Activated naive CD8-positive, alpha-beta T cell (primary cell): ENCODE results near the gene TMEM238.

Experiments used
- H3K27ac Mint-ChIP-seq: one replicate; pipeline ENCODE4 v1.8.0; 2021; ENCODE audit warnings: mixed read lengths
- H3K27me3 Mint-ChIP-seq: one replicate; pipeline ENCODE4 v1.8.0; 2021; ENCODE audit warnings: mixed read lengths
- H3K36me3 Mint-ChIP-seq: one replicate; pipeline ENCODE4 v1.8.0; 2021; ENCODE audit warnings: mixed read lengths
- H3K4me1 Mint-ChIP-seq: one replicate; pipeline ENCODE4 v1.8.0; 2021; ENCODE audit warnings: low read depth, mixed read lengths
- H3K4me3 Mint-ChIP-seq: one replicate; pipeline ENCODE4 v1.8.0; 2021; ENCODE audit warnings: mild to moderate bottlenecking, mixed read lengths
- H3K9me3 Mint-ChIP-seq: one replicate; pipeline ENCODE4 v1.8.0; 2021; ENCODE audit warnings: low read depth, mixed read lengths

TMEM238 gene

GRCh38 chr19:55360902-55361301 is 23.2 kb downstream of the TMEM238 start:
- peaks cover 7% of the 10 kb centered on the region for H3K27me3 Mint-ChIP-seq
- no peaks in the 10 kb centered on the region for H3K4me1 Mint-ChIP-seq
- H3K27ac Mint-ChIP-seq: no peak overlapping the region
- H3K36me3 Mint-ChIP-seq: no peaks in the 10 kb centered on the region
- no peaks in the 10 kb centered on the region for H3K9me3 Mint-ChIP-seq
- H3K4me3 Mint-ChIP-seq: no peak overlapping the region

DNA sequence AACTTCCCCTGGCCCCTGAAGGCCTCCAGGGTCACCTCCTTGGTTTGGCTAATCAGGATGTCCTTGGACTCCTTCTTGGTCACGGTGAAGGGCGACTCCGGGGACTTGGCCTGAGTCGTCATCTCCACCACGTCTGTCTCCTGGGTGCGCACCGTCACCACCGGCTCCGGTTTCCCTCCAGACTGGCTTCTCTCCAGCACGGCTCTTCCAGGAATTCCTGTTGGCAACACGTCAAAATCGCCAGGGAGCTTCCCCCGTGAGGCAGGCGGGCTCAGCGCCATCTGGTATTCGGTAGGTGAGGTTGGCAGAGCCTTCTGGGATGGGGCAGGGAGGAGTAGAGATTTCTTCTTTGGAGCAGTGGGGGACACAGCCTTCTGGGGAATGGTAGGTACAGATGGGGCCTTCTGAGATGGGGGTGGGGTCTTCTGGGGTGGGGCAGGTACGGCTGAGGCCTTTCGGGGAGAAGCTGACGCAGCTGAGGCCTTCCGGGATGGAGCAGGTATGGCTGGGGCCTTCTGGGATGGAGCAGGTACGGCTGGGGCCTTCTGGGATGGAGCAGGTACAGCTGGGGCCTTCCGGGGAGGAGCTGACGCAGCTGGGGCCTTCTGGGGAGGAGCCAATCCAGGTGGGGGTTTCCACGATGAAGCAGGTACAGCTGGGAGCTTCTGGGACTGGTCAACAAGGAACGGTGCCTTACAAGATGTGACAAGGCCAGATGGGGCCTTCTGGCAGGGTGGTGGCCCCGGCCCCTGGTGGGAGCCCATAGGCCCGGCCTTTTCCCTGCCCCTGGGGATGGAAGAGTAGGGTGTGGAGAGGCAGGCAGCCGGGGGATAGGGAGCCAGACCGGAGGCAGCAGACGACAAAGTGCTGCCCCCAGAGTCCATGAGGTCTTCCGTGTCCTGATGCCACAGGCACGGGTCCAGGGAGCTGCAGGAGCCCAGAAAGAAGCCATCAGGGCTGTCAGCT is 24.9 kb downstream of the TMEM238 start:
- no peak overlapping the region for H3K27ac Mint-ChIP-seq
- H3K4me1 Mint-ChIP-seq: peaks cover 3% of the 10 kb centered on the region
- H3K4me3 Mint-ChIP-seq: no peak overlapping the region
- no peaks in the 10 kb centered on the region for H3K9me3 Mint-ChIP-seq
- H3K27me3 Mint-ChIP-seq: peaks cover 8% of the 10 kb centered on the region
- H3K36me3 Mint-ChIP-seq: no peaks in the 10 kb centered on the region

- Mint-ChIP-seq H3K27me3 (peaks cover 8% of the 10 kb centered on the region), H3K36me3 (no peaks in the 10 kb centered on the region), H3K27ac (no peak overlapping the region), H3K9me3 (no peaks in the 10 kb centered on the region), H3K4me1 (peaks cover 3% of the 10 kb centered on the region), H3K4me3 (no peak overlapping the region)
Observed at GRCh38 chr19:55358493-55358892, 25.6 kb downstream of the TMEM238 start.

DNA sequence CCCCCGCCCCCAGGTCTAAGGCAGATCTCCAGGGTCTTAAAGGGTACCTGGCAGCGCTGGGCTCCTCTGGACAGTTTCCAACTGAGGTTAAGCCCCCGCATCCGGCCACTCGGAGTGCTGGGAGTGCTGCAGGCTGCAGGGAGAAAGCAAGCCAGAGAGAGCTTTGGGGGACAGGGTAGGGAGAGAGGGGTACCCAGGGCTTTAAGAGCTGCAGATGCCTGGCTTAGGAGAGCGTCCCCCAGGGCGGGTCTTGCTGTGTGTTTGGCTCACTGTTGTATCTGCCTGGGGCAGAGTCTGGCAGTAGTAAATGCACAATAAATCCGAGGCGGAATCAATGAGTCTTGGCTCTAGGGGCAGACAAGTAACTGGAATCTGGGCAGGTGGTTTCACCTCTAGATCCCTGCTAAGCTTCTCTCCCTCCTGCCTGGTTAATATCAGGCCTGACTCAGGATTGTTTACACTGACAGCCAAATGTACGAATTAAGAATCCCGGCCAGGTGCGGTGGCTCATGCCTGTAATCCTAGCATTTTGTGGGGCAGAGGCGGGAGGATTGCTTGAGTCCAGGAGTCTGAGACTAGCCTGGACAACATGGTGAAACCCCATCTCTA is 28.8 kb downstream of the TMEM238 start:
- Mint-ChIP-seq H3K27me3 (peaks cover 16% of the 10 kb centered on the region), H3K27ac (no peak overlapping the region), H3K9me3 (no peaks in the 10 kb centered on the region), H3K36me3 (no peaks in the 10 kb centered on the region), H3K4me1 (peaks cover 16% of the 10 kb centered on the region), H3K4me3 (peak overlapping the region; percentile 52)

GRCh38 chr19:55354698-55355212 is 29.3 kb downstream of the TMEM238 start, which contains the start of gene COX6B2:
Gene COX6B2 (minus strand): TSS chr19:55354719. CDS start chr19:55354521, 198 bp downstream.
- no peak within 1 kb of the TSS for H3K27ac Mint-ChIP-seq
- H3K36me3 Mint-ChIP-seq: no peaks in the 10 kb centered on the region
- peaks cover 16% of the 10 kb centered on the region for H3K4me1 Mint-ChIP-seq
- H3K9me3 Mint-ChIP-seq: no peaks in the 10 kb centered on the region
- H3K27me3 Mint-ChIP-seq: peaks cover 16% of the 10 kb centered on the region
- H3K4me3 Mint-ChIP-seq: peak within 1 kb of the TSS; percentile 70

DNA sequence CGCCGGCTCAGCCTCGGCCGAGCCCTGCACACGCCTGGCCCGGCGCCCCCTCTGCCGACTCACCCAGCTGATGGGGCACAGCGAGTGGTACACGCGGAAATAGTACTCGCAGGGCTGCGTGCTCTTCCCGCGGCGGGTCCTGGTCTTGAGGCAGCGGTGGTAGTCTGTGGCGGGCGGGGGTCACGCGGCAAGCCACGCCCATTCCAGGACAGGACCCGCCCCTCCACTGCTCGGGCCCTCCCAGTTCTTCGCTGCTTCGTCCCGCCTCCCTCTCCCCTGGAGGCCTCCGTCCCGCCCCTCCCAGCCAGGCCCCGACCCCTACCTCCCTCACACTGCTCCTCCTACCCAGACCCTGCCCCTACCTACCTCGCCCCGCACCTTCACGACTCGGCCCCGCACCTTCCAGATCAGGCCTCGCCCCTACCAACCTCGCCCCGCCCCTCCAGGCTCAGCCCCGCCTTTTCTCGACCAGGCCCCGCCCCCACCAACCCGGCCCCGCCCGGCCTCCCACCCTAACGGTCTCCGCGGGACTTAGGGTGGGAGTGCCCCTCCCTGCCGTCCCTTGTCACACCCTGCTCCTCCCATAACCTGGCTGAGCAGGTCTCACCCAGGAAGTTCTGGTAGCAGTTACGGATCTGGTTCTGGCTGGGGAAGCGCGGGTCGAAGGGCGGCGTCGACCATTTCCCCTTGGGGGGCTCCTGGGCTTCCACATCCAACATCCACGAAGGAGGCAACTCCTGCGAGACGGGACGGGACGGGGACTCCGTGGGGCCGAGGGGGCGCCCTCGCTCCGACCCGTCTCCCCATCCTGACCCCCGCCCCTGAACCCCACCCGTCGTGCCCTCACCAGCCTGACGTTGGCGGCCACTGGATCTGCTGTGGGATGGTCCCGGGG is 30.0 kb downstream of the TMEM238 start:
- H3K27ac Mint-ChIP-seq: no peak overlapping the region
- H3K4me3 Mint-ChIP-seq: peak overlapping the region; percentile 70
- peaks cover 16% of the 10 kb centered on the region for H3K27me3 Mint-ChIP-seq
- H3K36me3 Mint-ChIP-seq: no peaks in the 10 kb centered on the region
- H3K4me1 Mint-ChIP-seq: peaks cover 16% of the 10 kb centered on the region
- no peaks in the 10 kb centered on the region for H3K9me3 Mint-ChIP-seq

DNA sequence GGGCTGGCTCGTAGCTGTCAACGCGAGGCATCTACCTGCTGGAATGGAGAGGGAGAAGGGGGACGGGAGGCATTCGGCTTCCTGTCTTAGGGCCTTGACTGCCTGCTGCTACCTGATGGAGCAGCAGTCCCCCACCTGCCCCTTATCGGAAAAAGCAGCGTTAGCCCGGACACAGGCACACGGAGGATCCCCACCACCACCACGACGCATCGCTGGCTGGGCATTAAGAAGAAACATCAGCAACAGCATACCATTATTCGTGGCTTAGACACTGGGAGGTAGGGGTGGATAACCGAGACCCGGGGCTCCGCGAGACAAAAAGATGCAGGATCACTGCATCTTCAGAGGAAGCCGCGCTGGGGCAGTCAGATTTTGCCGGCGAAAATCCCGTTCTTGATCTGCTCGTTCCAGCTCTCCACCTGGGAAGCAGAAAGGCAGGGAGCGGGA is 30.7 kb downstream of the TMEM238 start:
- H3K27ac Mint-ChIP-seq: no peak overlapping the region
- peaks cover 16% of the 10 kb centered on the region for H3K4me1 Mint-ChIP-seq
- H3K27me3 Mint-ChIP-seq: peaks cover 16% of the 10 kb centered on the region
- H3K9me3 Mint-ChIP-seq: no peaks in the 10 kb centered on the region
- H3K4me3 Mint-ChIP-seq: peak overlapping the region; percentile 70
- H3K36me3 Mint-ChIP-seq: no peaks in the 10 kb centered on the region

DNA sequence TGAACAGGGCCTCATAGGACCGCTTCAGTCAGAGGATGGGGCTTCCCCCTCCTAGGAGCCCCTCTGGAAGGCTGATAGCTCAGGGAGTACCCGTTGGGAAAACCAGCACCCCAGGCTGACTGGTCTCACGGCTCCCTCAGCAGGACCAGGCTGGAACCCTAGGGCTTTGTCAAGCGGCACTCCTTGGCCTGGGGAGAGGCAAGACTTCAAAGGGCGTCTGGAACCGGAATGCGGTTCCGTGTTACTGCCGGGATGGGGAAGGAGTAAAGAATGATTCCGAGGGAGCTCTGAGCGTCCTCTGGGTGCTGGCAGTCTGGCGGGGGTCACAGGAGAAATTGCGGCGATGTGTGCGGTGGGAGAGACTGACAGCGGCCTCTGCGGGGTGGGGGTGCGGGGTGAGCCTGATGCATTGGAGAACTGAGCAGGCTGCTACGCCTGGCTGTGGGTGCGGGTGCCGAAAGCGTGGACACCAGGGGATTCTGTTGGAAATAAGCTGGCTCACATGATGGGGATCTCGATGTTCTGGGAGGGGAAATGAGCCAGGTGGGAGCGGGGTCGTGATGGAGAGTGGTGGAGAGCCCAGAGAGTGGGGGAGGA is 31.4 kb downstream of the TMEM238 start:
- peaks cover 16% of the 10 kb centered on the region for H3K4me1 Mint-ChIP-seq
- no peak overlapping the region for H3K27ac Mint-ChIP-seq
- no peaks in the 10 kb centered on the region for H3K9me3 Mint-ChIP-seq
- peak overlapping the region; percentile 62 for H3K4me3 Mint-ChIP-seq
- H3K36me3 Mint-ChIP-seq: no peaks in the 10 kb centered on the region
- peaks cover 16% of the 10 kb centered on the region for H3K27me3 Mint-ChIP-seq

DNA sequence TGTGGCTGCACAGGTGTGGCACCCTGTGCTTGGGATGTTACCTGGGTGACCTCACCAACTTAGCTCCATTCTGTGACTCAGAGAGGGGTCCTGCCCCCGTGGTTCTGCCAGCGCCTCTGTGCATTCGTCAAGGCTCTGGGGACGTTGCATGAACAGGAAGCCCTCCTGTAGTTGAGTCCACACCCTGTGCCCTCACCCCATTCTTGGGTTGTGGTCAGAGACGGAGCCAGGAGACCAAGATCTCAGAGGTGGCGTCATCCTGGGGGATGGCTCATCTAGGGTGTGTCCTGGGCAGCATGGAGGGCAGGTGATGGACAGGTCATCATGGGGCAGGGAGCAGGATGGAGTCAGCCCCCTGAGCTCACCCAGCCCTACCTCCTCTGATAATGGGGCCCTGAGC is 32.1 kb downstream of the TMEM238 start:
- H3K4me3 Mint-ChIP-seq: no peak overlapping the region
- H3K27ac Mint-ChIP-seq: no peak overlapping the region
- no peaks in the 10 kb centered on the region for H3K36me3 Mint-ChIP-seq
- H3K27me3 Mint-ChIP-seq: peaks cover 11% of the 10 kb centered on the region
- H3K9me3 Mint-ChIP-seq: no peaks in the 10 kb centered on the region
- peaks cover 16% of the 10 kb centered on the region for H3K4me1 Mint-ChIP-seq

GRCh38 chr19:55350620-55351315 is 33.3 kb downstream of the TMEM238 start:
- Mint-ChIP-seq H3K27me3 (peaks cover 9% of the 10 kb centered on the region), H3K27ac (no peak overlapping the region), H3K4me1 (peaks cover 16% of the 10 kb centered on the region), H3K36me3 (no peaks in the 10 kb centered on the region), H3K4me3 (no peak overlapping the region), H3K9me3 (no peaks in the 10 kb centered on the region)

GRCh38 chr19:55348317-55349034 is 35.6 kb downstream of the TMEM238 start:
- no peak overlapping the region for H3K4me3 Mint-ChIP-seq
- peaks cover 8% of the 10 kb centered on the region for H3K27me3 Mint-ChIP-seq
- no peaks in the 10 kb centered on the region for H3K36me3 Mint-ChIP-seq
- H3K27ac Mint-ChIP-seq: no peak overlapping the region
- H3K9me3 Mint-ChIP-seq: no peaks in the 10 kb centered on the region
- H3K4me1 Mint-ChIP-seq: peaks cover 12% of the 10 kb centered on the region

DNA sequence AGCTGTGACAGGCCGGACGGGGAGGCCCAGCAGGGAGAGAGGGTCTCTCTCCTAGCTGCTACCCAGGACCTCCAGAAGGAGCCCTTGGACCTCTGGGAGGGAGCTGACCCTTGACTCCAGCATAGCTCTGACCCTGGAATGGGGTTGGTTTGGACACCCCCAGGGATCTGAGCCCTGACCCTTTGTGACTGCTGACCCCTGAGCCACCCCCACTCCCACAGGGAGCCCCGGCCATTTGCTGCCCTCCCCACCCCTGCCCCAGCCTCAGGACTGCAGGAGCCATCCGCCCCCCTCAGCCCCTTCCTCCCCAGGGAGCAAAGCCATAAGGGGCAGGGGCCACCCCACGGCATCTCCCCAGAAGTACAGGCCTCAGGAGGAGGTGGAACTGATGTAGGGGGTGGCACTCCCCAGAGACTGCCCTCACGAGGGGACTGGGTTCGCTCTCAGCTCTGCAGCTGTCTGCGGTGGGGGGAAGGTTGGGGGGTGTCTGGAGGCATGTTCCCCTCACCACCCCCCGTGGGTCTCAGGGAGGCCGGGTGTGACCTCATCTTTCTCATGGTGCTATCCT is 36.6 kb downstream of the TMEM238 start:
- H3K4me3 Mint-ChIP-seq: no peak overlapping the region
- peaks cover 3% of the 10 kb centered on the region for H3K27me3 Mint-ChIP-seq
- no peaks in the 10 kb centered on the region for H3K36me3 Mint-ChIP-seq
- peaks cover 9% of the 10 kb centered on the region for H3K4me1 Mint-ChIP-seq
- H3K9me3 Mint-ChIP-seq: no peaks in the 10 kb centered on the region
- H3K27ac Mint-ChIP-seq: no peak overlapping the region
